GM21825 (cell line): Measurements from ENCODE around the gene RASSF8.
A peak's percentile ranks its signal among the peaks of the same experiment; 100 is the strongest.
"Not testable (repeated sequence)": the region's sequence is repeated elsewhere in the genome, so short reads cannot be mapped to it uniquely, and the experiment has no call there.

Source experiments
- ATAC-seq: cut with Tn5 transposase; IDR thresholded peaks from one replicate; pipeline ENCODE4 v1.9.1; 2021; ENCODE audit warnings: mild to moderate bottlenecking, moderate library complexity; ENCODE audit not compliant: unreplicated experiment

RASSF8 gene

DNA sequence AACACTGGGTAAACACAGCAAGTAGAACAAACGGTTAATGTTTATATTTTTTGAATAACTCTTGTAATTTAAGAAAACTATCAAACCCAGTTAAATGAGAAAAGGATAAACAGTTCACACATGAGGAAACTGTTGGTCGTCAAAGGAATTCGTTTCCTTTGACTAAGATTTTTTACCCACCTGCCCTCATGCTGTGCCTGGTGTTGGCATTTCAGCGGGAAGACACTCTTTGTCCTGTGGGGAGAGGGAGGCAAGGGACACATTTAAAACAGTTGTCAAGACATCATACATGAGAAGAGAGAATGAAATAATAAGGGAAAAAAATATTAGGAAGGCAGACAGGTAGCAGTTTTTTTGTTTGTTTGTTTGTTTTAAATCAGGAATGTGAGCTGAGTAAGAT lies 95.9 kb downstream of the RASSF8 start:
- ATAC-seq, result no peak

DNA sequence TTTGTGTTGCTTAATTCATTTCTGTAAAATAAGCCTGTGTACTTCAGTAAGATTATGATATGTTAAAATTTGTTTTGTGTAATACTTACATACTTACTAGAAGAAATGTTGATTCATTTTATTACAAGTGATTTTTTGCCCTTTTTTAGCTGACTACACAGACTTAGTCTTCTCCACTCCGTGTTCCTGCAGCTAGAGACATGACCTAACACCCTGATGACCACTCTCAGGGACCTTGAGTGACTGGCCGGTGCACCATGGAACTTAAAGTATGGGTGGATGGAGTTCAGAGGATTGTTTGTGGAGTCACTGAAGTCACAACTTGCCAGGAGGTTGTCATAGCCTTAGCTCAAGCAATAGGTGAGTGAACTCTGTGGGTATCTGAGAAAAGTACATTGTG lies 96.6 kb downstream of the RASSF8 start:
- no peak for ATAC-seq

DNA sequence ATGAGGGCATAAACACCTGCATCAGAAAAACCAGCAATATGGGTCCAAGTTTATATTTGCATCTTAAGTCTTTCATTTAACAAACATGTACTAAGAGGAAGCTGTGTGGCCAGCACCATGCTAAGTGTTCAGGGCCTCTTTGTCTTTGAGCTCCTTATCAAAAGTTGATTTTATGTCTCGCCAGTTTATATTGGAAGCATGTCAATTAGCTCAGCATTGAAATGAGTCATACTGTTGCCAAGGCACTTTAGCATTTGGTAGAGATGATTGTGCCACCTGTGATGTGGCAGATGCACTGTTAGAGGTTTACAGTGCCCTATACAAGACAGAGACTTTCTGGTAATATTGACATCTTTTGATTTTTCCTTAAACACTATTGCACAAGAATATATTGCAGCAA lies 97.9 kb downstream of the RASSF8 start:
- no peak for ATAC-seq

DNA sequence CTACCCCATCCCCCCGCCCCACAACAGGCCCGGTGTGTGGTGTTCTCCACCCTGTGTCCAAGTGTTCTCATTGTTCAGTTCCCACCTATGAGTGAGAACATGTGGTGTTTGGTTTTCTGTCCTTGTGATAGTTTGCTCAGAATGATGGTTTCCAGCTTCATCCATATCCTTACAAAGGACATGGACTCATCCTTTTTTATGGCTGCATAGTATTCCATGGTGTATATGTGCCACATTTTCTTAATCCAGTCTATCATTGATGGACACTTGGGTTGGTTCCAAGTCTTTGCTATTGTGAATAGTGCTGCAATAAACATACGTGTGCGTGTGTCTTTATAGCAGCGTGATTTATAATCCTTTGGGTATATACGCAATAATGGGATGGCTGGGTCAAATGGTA lies 98.8 kb downstream of the RASSF8 start:
- ATAC-seq, result not testable (repeated sequence)

DNA sequence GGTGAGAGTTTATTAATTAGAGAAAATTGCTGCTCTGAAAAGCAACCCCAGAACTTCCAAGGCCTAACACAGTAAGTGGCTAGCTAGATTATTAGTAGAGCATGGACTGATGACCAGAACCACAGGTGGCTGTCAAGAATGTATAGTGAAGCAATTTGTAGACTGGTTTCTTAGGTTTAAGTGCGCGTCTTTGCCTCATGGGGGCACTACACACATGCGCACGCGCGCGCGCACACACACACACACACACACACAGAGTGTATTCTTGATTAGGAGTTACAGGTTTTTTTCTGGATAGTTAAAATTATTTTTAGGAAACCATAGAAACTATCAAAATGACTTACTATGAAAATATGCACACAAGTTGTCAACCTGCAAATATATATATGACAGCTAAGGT lies 99.8 kb downstream of the RASSF8 start:
- ATAC-seq, result no peak

DNA sequence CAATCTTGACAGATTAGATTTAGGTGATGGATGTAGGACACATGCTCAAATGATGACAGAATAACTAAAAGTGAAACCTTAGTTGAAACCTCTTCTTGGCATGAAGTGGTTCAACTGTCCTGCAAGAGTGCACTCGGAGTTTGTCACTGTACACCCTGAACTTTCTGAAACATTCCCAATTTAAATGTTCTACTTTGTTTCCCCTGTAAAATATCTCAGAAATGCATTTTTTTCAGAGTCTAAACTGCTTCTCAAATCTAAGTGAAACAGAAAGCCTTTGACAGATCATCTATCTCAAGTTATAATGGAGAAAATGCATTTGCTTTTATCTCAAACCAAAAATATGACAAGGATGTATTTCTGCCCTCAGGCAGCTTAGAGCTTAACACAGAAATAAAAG lies 100.3 kb downstream of the RASSF8 start:
- no peak for ATAC-seq

DNA sequence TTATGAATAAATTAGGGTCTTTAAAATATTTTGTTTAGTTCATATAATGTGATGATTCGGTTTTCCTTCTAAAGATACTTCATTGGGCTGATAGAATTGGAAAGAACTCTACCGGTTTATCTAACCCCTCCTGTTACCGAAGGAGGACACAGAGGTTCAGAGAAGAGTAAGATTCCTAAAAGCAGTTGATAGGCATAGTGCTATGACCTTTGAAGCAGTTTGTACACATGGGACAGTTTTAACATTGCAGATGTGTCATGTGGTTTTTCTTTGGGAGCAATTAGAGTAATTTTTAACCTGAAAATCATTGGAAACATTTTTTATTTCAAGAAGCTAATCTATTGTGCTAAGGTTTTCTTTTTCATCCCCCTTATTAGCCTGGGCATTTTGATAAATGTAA lies 103.5 kb downstream of the RASSF8 start:
- no peak for ATAC-seq

DNA sequence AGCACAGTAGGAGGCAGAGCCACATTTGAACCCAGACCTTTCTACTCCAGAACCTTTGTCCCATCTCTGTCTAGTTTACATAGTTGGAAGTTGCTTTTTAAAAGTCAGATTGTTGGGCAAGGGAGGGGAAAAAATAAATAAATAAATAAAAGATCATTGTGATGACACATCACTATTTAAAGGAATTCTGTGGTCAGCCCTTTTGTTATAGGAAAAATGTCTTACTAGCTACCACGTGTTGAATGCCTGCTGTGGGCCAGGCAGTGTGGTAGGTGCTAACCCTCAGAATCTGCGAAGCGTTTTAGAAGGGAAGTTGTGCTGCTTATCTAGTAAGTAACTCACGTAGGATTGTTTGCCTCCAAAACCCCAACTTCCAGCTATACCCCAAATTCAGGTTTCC lies 104.1 kb downstream of the RASSF8 start:
- ATAC-seq, result no peak

DNA sequence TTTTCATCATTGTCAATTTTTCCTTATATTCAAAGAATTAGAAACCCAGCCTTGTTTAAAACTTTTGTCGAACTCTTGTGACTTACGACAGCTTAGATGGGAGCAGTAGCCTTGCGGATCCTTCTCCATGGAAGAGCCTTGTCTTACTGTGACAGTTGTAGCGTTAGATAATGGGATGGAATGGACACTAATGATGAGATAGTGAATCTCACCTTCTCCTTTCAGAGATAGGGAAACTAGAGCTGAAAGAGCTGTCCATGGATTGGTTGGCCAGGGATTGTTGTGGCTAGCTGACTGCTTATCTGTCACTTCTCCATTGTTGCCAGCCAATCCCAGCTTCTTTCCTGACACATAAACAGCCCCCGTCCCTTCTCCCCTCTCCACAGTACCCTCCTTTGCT lies 107.0 kb downstream of the RASSF8 start:
- no peak for ATAC-seq

DNA sequence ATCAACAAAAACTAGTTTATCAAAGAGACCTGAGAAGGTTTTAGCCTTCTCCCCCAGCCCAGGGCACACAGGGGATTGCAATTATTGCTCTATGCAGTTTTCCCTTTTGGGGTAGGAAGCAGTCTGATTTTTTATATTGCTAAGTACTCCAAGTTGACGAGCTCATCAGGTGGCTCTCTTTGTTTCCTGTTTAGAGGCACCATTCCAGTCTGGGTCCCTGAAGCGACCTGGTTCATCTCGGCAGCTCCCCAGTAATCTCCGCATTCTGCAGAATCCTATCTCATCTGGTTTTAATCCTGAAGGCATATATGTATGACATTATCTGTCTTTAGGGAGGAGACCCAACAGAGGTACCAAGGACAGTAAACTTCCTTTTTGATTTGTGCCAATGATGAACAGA lies 110.0 kb downstream of the RASSF8 start:
- no peak for ATAC-seq

DNA sequence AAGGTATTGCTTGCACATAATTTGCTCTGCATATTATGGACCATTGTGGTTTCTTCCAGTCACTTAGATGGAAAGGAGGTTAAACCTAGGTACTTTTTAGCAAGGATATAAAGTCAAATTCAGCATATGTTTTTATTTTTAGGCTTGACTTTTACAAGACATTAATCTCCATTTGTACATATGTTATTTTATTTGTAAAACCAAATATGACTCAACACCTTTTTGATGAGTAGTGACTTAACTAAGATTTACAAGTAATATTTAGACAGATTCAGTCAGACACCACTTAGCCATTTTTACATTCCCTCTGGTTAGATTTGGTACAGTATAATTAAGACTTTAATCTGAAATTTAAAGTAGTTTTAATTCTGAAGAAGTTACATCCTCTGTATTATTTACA lies 111.3 kb downstream of the RASSF8 start:
- no peak for ATAC-seq

DNA sequence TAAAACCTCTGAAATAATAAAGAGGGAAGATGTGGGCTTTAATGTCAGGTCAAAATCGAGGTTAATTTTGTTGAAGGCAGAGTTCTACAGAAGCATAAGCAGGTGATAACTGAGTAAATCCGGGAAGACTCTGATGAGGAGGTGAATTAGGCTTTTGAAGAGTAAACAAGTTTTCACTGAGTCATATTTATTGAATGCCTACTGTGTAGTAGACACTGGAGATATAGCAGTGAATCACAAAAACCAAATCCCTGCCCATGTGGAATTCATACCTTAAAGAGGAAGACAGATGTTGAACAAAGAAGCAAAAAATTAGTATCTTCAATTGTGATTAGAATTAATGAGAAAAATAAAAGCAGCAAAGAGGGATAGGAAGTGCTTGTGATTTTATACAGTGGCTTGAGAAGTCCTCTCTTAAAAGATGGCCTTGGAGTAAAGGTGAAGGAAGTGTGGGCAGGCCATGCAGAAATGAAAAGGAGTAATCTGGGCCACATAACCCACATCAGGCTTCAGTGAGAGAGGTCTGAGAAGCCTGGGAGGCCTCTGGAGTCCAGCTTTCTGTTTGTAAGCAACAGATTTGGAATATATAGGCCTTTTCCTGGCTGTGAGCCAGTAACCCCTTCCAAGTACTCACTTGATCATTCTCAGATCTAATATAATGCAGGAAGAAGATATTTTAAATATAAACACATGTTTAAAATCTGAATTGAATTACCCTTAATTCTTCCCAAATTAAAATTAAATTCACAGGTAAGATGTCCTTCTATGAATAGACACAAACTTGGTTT lies 119.6 kb downstream of the RASSF8 start:
- ATAC-seq, result no peak

DNA sequence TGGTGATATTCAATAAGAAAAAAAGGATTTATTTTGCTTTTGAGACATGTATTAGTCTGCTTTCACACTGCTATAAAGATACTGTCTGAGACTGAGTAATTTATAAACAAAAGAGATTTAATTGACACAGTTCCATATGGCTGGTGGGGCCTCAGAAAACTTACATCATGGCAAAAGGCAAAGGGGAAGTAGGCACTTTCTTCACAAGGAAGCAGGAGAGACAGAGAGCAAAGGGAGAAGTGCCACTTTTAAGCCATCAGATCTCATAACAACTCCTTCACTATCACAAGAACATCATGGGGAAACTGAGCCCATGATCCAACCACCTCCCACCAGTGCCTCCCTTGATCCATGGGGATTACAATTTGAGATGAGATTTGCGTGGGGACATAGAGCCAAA lies 122.4 kb downstream of the RASSF8 start:
- no peak for ATAC-seq

DNA sequence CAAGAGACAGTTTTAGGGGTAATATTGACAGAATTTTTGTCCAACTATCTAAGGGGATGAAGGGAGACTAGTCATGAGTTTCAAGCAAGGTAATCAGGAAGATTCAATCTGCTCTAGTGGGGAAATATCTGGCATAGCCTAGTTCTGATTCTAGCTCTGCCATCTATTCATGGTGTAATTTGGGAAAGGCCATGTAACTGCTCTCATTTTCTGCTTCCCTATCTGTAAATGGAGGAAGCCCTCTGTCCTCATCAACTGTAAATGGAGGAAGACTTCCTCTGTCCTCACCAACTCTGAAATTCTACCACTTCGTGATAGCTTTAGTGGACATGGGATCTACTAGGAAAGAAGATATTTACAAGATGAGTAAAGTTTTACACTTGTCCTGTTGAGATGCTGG lies 128.5 kb downstream of the RASSF8 start:
- ATAC-seq, result no peak

DNA sequence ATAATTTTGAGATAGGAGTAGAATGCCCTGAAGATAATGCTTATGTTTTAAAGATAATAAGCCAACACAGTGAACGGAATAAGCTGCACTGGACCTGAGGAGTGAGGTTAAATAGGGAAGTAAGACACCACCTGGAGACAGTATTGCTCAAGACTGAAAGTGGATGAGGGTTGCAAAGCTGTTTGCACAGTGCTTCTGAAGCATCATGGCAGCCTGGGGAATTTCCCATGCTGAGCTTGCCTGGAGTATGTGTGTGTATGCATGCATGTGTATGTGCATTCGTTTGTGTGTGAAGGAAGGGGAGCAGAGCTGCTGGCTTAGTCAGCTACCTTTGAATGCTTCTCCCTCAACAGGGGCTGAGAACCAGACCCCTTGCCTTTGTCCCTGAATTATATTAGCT lies 130.5 kb downstream of the RASSF8 start:
- ATAC-seq, result peak; percentile 99

DNA sequence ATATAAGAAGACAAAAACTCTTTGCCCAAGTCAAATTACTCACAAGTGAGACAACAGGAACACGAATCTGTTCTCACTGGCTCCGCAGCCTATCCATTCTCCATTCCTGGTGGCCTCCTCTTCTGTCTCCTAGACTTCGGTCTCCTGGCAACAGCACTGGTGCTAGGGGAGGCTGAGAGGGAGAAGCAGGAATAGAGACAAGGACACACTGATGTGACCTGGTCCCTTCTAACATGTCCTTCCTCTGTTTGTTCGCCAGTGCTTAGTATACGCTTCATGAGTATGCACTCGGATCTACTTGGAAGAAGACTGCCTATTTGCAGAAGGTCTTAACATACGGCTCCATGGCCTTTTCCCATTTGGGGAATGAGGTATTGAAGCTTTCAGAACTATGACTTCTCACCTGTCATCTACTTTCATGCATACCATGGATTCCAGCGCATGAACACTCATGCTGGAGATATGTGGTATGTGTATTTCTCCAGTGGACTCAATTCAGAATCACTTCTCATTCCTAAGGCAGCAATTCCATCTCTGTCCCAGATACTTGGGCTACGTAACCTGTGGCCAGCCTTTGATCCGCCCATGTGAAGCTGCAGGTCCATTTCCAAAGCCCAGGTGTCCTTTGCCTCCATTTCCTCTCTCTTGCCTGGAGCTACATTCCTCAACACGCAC lies 132.5 kb downstream of the RASSF8 start:
- no peak for ATAC-seq

DNA sequence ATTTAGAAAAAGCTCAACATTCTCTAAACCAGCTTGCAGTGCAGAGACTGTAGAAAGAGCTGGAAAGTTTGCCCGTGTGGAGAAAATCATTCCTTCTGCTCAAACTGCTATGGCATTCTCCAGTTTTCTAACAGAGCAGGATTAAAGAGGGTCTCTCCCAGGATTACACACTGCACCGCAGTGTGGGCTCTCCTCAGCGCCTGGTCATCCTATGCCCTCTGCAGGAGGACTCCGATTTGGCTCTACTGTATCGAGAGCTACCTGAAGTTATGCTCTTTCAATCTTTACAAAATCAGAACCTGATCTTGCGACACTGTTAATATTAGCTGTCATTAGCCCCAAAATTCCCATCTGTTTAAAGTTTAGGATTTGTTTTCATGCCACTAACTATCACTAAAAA lies 133.3 kb downstream of the RASSF8 start:
- ATAC-seq, result no peak

DNA sequence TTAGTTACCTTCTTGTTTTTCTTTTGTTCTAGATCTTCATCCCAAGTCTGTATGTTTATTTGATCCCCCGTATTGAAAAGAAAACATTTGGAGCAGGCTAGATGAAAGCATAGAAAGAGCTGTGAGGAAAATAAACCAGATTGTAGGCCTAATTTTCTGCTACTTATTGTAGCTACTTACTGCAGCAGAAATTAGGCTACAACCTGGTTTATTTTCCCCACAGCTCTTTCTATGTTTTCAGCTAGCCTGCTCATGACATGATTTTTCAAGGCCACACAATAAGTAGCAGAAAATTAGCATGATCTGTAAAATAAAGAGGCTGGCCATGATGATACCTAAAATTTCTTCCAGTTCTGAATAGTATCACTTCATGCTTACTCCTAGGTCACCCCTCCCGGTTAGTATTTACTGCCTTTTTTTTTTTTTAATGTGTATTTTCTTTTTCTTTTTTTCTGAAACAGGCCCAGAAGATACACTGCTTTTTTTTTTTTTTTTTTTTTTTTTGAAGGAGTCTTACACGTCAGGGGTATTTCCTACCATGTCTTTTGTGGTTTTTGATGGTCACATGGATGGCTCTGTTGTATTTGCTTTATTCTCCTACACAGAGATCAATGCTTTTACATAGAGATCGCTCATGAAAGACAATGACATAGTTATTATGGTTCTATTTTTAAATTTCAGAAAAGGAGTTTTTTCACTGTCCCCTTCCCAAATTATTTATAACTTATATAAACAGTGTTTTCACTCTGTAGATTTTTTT lies 134.0 kb downstream of the RASSF8 start:
- ATAC-seq, result no peak

DNA sequence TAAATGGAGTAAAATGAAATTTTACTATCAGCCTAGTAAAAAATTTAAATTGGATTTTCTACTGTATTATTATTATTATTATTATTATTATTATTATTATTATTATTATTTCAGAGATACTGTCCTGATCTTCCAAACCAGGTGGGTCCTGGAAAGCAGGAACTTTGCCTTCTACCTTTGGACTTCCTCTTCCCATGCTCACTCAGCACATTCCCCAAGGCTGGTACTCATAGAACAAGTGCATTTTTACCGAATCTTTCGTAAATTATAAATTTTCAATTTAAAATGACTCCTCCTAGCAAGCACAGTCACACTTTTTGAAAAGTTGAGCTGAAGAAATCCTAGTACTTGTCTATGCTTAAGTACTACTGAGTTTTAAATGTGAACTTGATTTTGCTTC lies 136.7 kb downstream of the RASSF8 start:
- no peak for ATAC-seq

DNA sequence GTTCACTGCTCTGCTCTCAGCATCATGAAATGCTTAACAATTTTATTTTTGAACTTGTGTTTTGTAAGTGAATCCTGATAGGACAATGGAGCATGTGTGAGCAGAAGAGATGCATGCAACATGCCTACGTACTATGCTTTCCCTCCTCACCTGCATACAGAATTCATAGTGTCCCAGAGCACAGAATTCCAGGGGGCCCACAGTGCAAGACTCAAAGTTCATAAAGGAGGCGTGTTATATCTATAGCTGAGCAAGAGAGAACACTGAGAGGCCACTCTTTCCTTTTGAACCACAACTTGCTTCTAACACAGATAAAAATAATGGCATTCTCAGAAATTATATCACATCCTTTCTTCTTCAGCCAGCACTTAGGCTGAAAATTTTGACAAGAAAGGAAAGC lies 137.6 kb downstream of the RASSF8 start:
- no peak for ATAC-seq

DNA sequence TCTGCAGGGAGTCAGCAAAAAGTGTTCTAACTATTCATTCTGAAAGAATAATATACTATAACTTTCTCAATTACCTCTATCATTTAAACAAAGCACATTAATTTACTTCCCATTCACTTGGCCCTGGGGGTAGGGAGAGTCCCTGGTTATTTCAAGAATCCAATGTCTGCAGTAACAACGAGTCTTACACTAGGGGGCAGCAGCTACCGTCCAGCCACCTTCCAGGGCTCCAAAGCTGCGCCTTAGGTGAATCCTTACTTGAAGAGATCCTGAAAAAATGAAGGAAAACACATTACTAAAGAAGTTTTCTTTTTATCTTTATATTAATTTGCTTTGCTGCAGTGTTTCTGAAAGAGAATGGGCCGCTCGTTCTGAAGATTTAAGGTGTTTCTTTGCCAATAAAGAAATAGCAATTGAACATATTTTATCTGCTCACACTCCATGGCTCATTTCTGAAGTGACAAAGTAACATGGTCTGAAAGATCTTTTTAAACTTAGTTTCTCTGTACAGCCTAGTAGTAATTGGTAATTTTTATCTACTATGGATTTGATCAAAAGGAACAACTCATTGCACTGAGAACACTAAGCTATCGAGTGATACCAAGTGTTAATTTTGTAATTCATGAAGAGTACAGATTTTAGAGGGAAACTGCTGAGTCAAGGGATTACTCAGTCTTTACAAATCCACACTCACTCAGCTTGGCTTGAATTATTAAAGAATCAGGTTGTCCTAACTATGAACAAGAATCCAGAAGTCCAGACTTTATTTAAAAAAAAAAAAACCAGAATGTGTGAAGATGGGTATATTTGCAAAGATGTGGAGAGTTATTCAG lies 138.8 kb downstream of the RASSF8 start:
- ATAC-seq, result peak; percentile 90
